Stomach (tissue), 4 donors: ENCODE data around the gene TMEM107.

ENCODE experiments used
- CTCF ChIP-seq, 7 experiments: fragments of 450-650 bp in 4 of 7; fragments of 200-600 bp in 3 of 7; sonication (generic) in 3 of 7; IDR thresholded peaks; one replicate each; pipeline ENCODE4 v1.5.1; 2016 to 2019; ENCODE audit warnings: antibody characterized with exemption in 7 of 7, control low read depth in 2 of 7, mild to moderate bottlenecking in 1 of 7
- EP300 ChIP-seq: sonication (generic); formaldehyde crosslinking; IDR thresholded peaks from one replicate; pipeline ENCODE4 v1.6.1; 2017; ENCODE audit warnings: antibody characterized with exemption

- TF ChIP-seq CTCF (IDR thresholded peaks at IDR 0.05) = no peak
- TF ChIP-seq EP300 = no peak
These were observed 34.7 kb upstream of the TMEM107 start for GRCh38 chr17:8210761-8211458.
